ENCODE data around the gene TBL1Y. TPM values are rescaled to one million over a fixed set of nuclear protein-coding genes. Genes with fewer than 3 reads are reported as not detected.

TBL1Y gene
- total RNA-seq, 1 experiment from 2014 or later, result not detected

DNA sequence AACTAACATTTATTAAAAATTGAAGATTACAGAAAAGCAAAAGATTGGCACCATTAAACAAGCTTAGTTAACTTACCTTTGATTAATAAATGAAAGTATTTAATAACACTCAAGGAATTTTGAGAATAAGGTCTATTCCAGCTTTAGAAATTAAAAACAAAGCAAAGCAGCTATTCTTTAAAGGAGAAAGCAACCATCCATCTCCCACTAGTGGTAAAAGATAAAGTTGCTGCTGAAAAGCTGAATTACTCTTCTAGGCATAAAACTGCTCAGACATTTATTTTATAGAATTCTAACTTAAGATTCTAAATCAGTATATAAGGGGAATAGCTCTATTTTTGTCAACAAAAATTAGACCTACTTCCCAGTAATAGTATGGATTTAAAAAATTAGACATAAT, 37.2 kb downstream of the TBL1Y start (continued):
- TF ChIP-seq ZBTB33 (IDR thresholded peaks at IDR 0.05; ENCODE audit: extremely low read depth, insufficient replicate concordance, low read length) (no peak), POLR2AphosphoS5 (IDR thresholded peaks at IDR 0.05; ENCODE audit: low read depth, low read length) (no peak), SRF (IDR thresholded peaks at IDR 0.05; ENCODE audit: low read depth) (no peak), CBX3 (IDR thresholded peaks at IDR 0.05; ENCODE audit: low read depth) (no peak)

DNA sequence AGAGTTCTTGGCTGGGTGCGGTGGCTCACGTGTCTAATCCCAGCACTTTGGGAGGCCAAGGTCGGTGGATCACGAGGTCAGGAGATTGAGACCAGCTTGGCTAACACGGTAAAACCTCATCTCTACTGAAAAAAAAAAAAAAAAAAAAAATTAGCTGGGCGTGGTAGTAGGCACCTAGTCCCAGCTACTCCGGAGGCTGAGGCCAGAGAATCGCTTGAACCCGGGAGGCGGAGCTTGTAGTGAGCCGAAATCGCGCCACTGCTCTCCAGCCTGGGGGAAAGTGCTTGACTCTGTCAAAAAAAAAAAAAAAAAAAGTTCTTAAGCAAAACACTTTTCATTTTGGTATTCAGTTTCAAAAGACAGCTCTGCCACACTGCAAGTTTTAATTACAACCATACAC, 37.9 kb downstream of the TBL1Y start:
- H4K20me1 ChIP-seq (ENCODE audit: insufficient read depth), result no peaks in the 10 kb centered on the region
- H3K27ac ChIP-seq (ENCODE audit: low read depth, low read length), result no peak overlapping the region
- ChIA-PET POLR2A (no interaction called here), CTCF (no interaction called here), RAD21 (ENCODE audit: low non-redundant PET in 1 of 2, low total read pairs in 2 of 2, uncharacterized antibody in 2 of 2, unreplicated experiment in 2 of 2) (no interaction called here)
- no peak for TF ChIP-seq RAD21 (IDR thresholded peaks at IDR 0.05; ENCODE audit: low read depth)
- no peak for TF ChIP-seq ATF3 (IDR thresholded peaks at IDR 0.05)
- no peak for TF ChIP-seq ELF1 (IDR thresholded peaks at IDR 0.05; ENCODE audit: borderline replicate concordance, low read depth)
- no peak for TF ChIP-seq YY1 (IDR thresholded peaks at IDR 0.05; ENCODE audit: extremely low read depth, insufficient replicate concordance, low read depth, low read length)
- no peak for TF ChIP-seq SP1 (IDR thresholded peaks at IDR 0.05; ENCODE audit: low read depth)
- no peak for TF ChIP-seq SIN3A (IDR thresholded peaks at IDR 0.05; ENCODE audit: low read depth)
- no peak for TF ChIP-seq ZNF274 (IDR thresholded peaks at IDR 0.05; ENCODE audit: low read depth, low read length)
- no peak for TF ChIP-seq EZH2phosphoT487 (IDR thresholded peaks at IDR 0.05; ENCODE audit: borderline replicate concordance)
- TF ChIP-seq, protein P1, sequence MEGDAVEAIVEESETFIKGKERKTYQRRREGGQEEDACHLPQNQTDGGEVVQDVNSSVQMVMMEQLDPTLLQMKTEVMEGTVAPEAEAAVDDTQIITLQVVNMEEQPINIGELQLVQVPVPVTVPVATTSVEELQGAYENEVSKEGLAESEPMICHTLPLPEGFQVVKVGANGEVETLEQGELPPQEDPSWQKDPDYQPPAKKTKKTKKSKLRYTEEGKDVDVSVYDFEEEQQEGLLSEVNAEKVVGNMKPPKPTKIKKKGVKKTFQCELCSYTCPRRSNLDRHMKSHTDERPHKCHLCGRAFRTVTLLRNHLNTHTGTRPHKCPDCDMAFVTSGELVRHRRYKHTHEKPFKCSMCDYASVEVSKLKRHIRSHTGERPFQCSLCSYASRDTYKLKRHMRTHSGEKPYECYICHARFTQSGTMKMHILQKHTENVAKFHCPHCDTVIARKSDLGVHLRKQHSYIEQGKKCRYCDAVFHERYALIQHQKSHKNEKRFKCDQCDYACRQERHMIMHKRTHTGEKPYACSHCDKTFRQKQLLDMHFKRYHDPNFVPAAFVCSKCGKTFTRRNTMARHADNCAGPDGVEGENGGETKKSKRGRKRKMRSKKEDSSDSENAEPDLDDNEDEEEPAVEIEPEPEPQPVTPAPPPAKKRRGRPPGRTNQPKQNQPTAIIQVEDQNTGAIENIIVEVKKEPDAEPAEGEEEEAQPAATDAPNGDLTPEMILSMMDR (IDR thresholded peaks at IDR 0.05 in 2 of 3, conservative IDR thresholded peaks at IDR 0.05 in 1 of 3; ENCODE audit: borderline replicate concordance in 1 of 3, insufficient read depth in 1 of 3, low read depth in 2 of 3, low read length in 2 of 3), result no peak
- TF ChIP-seq MAX (IDR thresholded peaks at IDR 0.05), result no peak
- no peak for TF ChIP-seq EGR1 (IDR thresholded peaks at IDR 0.05; ENCODE audit: low read depth)
- no peak for TF ChIP-seq CEBPB (IDR thresholded peaks at IDR 0.05; ENCODE audit: low read depth)
- TF ChIP-seq POLR2AphosphoS5 (IDR thresholded peaks at IDR 0.05; ENCODE audit: low read depth, low read length), result no peak
- TF ChIP-seq ZBTB33 (IDR thresholded peaks at IDR 0.05; ENCODE audit: extremely low read depth, insufficient replicate concordance, low read length), result no peak
- H3K79me2 ChIP-seq (ENCODE audit: insufficient read depth, low read length), result no peaks in the 10 kb centered on the region
- ATAC-seq (no peak), DNase-seq (ENCODE audit: low read depth, low spot score) (no peak)
- intact Hi-C loops (cut with micrococcal nuclease), result no loop called here
- H3K36me3 ChIP-seq (ENCODE audit: control insufficient read depth in 1 of 2, insufficient read depth in 2 of 2, low read length in 2 of 2), result no peaks in the 10 kb centered on the region
- no peaks in the 10 kb centered on the region for H3K9me2 ChIP-seq (ENCODE audit: insufficient read depth)
- no peaks in the 10 kb centered on the region for H3K9me3 ChIP-seq (ENCODE audit: control insufficient read depth in 1 of 2, insufficient read depth in 1 of 2, low read depth in 1 of 2, low read length in 2 of 2)
- no peak overlapping the region for H3K4me2 ChIP-seq (ENCODE audit: low read length)
- no TSS peak for BruUV-seq (replicated peaks)
- no peaks in the 10 kb centered on the region for H3K27me3 ChIP-seq (ENCODE audit: insufficient read depth, low read length)
- H3K4me1 ChIP-seq (ENCODE audit: control insufficient read depth in 1 of 2, insufficient read depth in 2 of 2, low read length in 2 of 2), result no peaks in the 10 kb centered on the region
- no peak overlapping the region for H3K4me3 ChIP-seq (replicated peaks in 1 of 2; ENCODE audit: low read depth in 1 of 2, low read length in 2 of 2)
- no peak overlapping the region for H3K9ac ChIP-seq (ENCODE audit: low read length)
- H2AFZ ChIP-seq (ENCODE audit: low read depth, low read length, poor library complexity, severe bottlenecking), result no peak overlapping the region
